K562 (cell line): ENCODE results near the gene ATP6V1F. TPM values are rescaled to one million over a fixed set of nuclear protein-coding genes. Genes with fewer than 3 reads are reported as not detected.

ENCODE experiments used
- CAMTA2 ChIP-seq: fragments of 250-450 bp; sonication (Bioruptor Pico); conservative IDR thresholded peaks from 2 replicates; pipeline ENCODE4 v1.5.1; 2022
- FOXK2 ChIP-seq, 2 experiments: fragments of 450-650 bp; IDR thresholded peaks in 1 of 2; conservative IDR thresholded peaks in 1 of 2; 2 replicates each; pipeline ENCODE4 v1.6.1; 2016; ENCODE audit warnings: low read depth in 2 of 2, mild to moderate bottlenecking in 1 of 2
- ILK ChIP-seq: fragments of 450-650 bp; IDR thresholded peaks from 2 replicates; pipeline ENCODE4 v1.6.1; 2016; ENCODE audit warnings: missing genetic modification characterization, low read depth, mild to moderate bottlenecking, missing compliant biosample characterization, moderate library complexity, borderline replicate concordance
- KAT7 ChIP-seq: sonication (generic); formaldehyde crosslinking; IDR thresholded peaks from 2 replicates; pipeline ENCODE4 v1.8.0; 2022; ENCODE audit warnings: missing genetic modification reagents, mild to moderate bottlenecking, borderline replicate concordance
- KLF6 ChIP-seq: fragments of 250-450 bp; sonication (Bioruptor Pico); IDR thresholded peaks from 2 replicates; pipeline ENCODE4 v1.4.0; 2020; ENCODE audit warnings: mild to moderate bottlenecking, moderate library complexity, borderline replicate concordance
- LCOR ChIP-seq: sonication (generic); formaldehyde crosslinking; IDR thresholded peaks from 2 replicates; pipeline ENCODE4 v1.8.0; 2022; ENCODE audit warnings: mild to moderate bottlenecking, missing genetic modification reagents
- NCOA1 ChIP-seq: fragments of 450-650 bp; IDR thresholded peaks from 2 replicates; pipeline ENCODE4 v1.6.1; 2016; ENCODE audit warnings: low read depth
- NR2F6 ChIP-seq: fragments of 450-650 bp; formaldehyde crosslinking; IDR thresholded peaks from 2 replicates; pipeline ENCODE4 v1.4.0; 2020; ENCODE audit warnings: mild to moderate bottlenecking
- POLR2G ChIP-seq: fragments of 200-400 bp; formaldehyde crosslinking; IDR thresholded peaks from 2 replicates; pipeline ENCODE4 v1.6.1; 2017; ENCODE audit warnings: low read depth, mild to moderate bottlenecking, antibody characterized with exemption, low read length, moderate library complexity
- RBM34 ChIP-seq: fragments of 200-400 bp; formaldehyde crosslinking; IDR thresholded peaks from 2 replicates; pipeline ENCODE4 v1.6.1; 2018; ENCODE audit warnings: low read length, borderline replicate concordance; ENCODE audit not compliant: insufficient read depth
- RBM39 ChIP-seq: fragments of 200-400 bp; formaldehyde crosslinking; optimal IDR thresholded peaks from 2 replicates; pipeline ENCODE3; 2018; ENCODE audit warnings: low read depth, low read length
- SMARCA5 ChIP-seq: fragments of 450-650 bp; IDR thresholded peaks from 2 replicates; pipeline ENCODE4 v1.6.1; 2016
- SNRNP70 ChIP-seq: fragments of 200-400 bp; formaldehyde crosslinking; optimal IDR thresholded peaks from 2 replicates; pipeline ENCODE3; 2017; ENCODE audit warnings: low read depth, low read length
- YY1 ChIP-seq, 3 experiments: IDR thresholded peaks; 2 replicates each; pipeline ENCODE4 v1.6.1; 2011; ENCODE audit warnings: low read length in 2 of 3, mild to moderate bottlenecking in 2 of 3, moderate library complexity in 2 of 3, borderline replicate concordance in 1 of 3, control low read depth in 1 of 3, low read depth in 1 of 3; ENCODE audit not compliant: insufficient read depth in 3 of 3, insufficient replicate concordance in 2 of 3, control insufficient read depth in 1 of 3, insufficient read length in 1 of 3; ENCODE audit errors: extremely low read depth in 1 of 3
- ZC3H11A ChIP-seq: IDR thresholded peaks from 2 replicates; pipeline ENCODE4 v1.6.1; 2012; ENCODE audit warnings: low read depth, low read length, improper control_type of control experiment
- ZKSCAN1 ChIP-seq: fragments of 150-350 bp; IDR thresholded peaks from 2 replicates; pipeline ENCODE4 v1.6.1; 2016; ENCODE audit warnings: low read depth, low read length
- ZNF12 ChIP-seq: sonication (generic); formaldehyde crosslinking; IDR thresholded peaks from 2 replicates; pipeline ENCODE4 v1.4.0; 2020; ENCODE audit warnings: mild to moderate bottlenecking, missing genetic modification reagents
- ZNF133 ChIP-seq: fragments of 250-450 bp; sonication (Bioruptor Pico); IDR thresholded peaks from 2 replicates; pipeline ENCODE4 v1.4.0; 2020; ENCODE audit warnings: mild to moderate bottlenecking
- ZNF445 ChIP-seq: fragments of 250-450 bp; sonication (Bioruptor Pico); IDR thresholded peaks from 2 replicates; pipeline ENCODE4 v1.4.0; 2020; ENCODE audit warnings: low read depth, mild to moderate bottlenecking, moderate library complexity
- polyA plus RNA-seq, 8 experiments: library from polyadenylated mRNA; depleted of rRNA in 4 of 8; stranded (reverse) in 5 of 8; unstranded in 3 of 8; fragments of >200 nt; fragmentation: Nextera tagmentation in 2 of 8; fragmentation: Illumina TruSeq in 1 of 8; extraction: Ambion mirVana in 2 of 8; extraction: Trizol in 1 of 8; gene quantifications; 2 replicates each; pipeline versions ENCODE4 v1.2.1 to v1.2.3, GENCODE V29; 2011 to 2014; ENCODE audit warnings: inconsistent platforms in 1 of 8, missing spikeins in 1 of 8
- total RNA-seq, 7 experiments: library from RNA; depleted of rRNA in 6 of 7; stranded (reverse); fragments of >200 nt in 6 of 7; fragmentation: Illumina TruSeq in 2 of 7; extraction: Trizol in 2 of 7; gene quantifications; 2 replicates each; pipeline versions ENCODE4 v1.2.1 to v1.2.3, GENCODE V29; 2011 to 2021; ENCODE audit warnings: low replicate concordance in 1 of 7
- TF ChIP-seq, protein P1 (sequence below): sonication (generic); formaldehyde crosslinking; IDR thresholded peaks from 2 replicates; pipeline ENCODE4 v1.8.0; 2022; ENCODE audit warnings: mild to moderate bottlenecking, missing genetic modification reagents
- TF ChIP-seq, protein P2 (sequence below): fragments of 450-650 bp; formaldehyde crosslinking; IDR thresholded peaks from 2 replicates; pipeline ENCODE4 v1.4.0; 2022; ENCODE audit warnings: missing genetic modification characterization
- TF ChIP-seq, protein P3 (sequence below): sonication (generic); formaldehyde crosslinking; IDR thresholded peaks from 2 replicates; pipeline ENCODE4 v1.9.0; 2022; ENCODE audit warnings: mild to moderate bottlenecking, missing genetic modification reagents

The ATP6V1F gene
- total and polyA plus RNA-seq, 9 of the 15 experiments (the other 6 are each of a cell fraction or from before 2014, with no cell fraction given) = 206 to 1,123 (median 542) TPM

DNA sequence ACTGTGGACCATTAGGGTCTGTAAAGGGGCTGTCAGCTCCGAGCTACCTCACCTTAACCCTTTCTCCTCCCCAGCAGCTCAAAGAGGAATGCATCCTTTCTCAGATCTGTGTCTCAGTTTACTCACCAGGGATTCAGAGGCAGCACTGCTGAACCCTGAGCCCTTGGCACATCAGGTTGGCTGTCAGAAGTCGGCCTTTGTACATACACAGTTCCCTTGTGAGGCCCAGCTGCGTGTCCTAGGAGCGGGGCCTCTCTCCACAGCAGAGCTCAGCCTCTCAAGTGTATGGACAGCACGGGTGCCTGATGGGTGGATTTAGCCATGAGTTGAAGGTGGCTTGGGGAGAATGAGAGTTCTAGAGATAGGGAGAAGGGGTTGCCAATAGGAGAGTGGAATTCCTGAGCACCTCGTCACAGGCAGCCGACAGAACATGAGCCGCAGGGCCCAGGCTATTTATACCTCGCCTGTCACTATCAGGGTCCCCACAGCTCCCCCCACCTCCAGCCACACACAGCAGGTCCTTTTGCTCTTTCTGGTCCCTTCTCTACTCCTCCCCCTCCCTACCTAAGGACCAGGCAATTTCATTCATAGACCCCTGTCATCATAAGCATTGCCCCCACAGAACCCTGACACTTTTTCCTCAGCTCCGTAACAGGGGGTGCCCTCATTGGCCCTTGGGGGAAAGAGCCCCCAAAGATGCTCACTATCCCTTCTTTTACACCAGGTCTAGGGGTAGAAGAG is 34.5 kb upstream of the ATP6V1F start (continued):
- TF ChIP-seq NR2F6 (CRISPR knock-in tag) = no peak
- no peak for TF ChIP-seq SNRNP70
- TF ChIP-seq ZNF133 = no peak
- TF ChIP-seq LCOR (CRISPR knock-in tag) = 0 out of 2 replicates have a peak, but pooled peaks have one; percentile 66
- TF ChIP-seq ZNF12 (CRISPR knock-in tag) = 0 out of 2 replicates have a peak, but pooled peaks have one; percentile 68
- TF ChIP-seq RBM34 = no peak
- no peak for TF ChIP-seq CAMTA2
- no peak for TF ChIP-seq ILK
- TF ChIP-seq, protein P1, sequence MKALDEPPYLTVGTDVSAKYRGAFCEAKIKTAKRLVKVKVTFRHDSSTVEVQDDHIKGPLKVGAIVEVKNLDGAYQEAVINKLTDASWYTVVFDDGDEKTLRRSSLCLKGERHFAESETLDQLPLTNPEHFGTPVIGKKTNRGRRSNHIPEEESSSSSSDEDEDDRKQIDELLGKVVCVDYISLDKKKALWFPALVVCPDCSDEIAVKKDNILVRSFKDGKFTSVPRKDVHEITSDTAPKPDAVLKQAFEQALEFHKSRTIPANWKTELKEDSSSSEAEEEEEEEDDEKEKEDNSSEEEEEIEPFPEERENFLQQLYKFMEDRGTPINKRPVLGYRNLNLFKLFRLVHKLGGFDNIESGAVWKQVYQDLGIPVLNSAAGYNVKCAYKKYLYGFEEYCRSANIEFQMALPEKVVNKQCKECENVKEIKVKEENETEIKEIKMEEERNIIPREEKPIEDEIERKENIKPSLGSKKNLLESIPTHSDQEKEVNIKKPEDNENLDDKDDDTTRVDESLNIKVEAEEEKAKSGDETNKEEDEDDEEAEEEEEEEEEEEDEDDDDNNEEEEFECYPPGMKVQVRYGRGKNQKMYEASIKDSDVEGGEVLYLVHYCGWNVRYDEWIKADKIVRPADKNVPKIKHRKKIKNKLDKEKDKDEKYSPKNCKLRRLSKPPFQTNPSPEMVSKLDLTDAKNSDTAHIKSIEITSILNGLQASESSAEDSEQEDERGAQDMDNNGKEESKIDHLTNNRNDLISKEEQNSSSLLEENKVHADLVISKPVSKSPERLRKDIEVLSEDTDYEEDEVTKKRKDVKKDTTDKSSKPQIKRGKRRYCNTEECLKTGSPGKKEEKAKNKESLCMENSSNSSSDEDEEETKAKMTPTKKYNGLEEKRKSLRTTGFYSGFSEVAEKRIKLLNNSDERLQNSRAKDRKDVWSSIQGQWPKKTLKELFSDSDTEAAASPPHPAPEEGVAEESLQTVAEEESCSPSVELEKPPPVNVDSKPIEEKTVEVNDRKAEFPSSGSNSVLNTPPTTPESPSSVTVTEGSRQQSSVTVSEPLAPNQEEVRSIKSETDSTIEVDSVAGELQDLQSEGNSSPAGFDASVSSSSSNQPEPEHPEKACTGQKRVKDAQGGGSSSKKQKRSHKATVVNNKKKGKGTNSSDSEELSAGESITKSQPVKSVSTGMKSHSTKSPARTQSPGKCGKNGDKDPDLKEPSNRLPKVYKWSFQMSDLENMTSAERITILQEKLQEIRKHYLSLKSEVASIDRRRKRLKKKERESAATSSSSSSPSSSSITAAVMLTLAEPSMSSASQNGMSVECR (CRISPR knock-in tag) = no peak; the same call in 1 of the 2 replicates
- no peak for TF ChIP-seq KAT7 (CRISPR knock-in tag)
- TF ChIP-seq KLF6 (CRISPR knock-in tag) = no peak
- TF ChIP-seq, protein P2, sequence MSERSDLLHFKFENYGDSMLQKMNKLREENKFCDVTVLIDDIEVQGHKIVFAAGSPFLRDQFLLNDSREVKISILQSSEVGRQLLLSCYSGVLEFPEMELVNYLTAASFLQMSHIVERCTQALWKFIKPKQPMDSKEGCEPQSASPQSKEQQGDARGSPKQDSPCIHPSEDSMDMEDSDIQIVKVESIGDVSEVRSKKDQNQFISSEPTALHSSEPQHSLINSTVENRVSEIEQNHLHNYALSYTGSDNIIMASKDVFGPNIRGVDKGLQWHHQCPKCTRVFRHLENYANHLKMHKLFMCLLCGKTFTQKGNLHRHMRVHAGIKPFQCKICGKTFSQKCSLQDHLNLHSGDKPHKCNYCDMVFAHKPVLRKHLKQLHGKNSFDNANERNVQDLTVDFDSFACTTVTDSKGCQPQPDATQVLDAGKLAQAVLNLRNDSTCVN (CRISPR knock-in tag) = no peak
- no peak for TF ChIP-seq ZC3H11A
- TF ChIP-seq ZKSCAN1 = no peak
- no peak for TF ChIP-seq FOXK2 (conservative IDR thresholded peaks at IDR 0.05 in 1 of 2, IDR thresholded peaks at IDR 0.05 in 1 of 2; ENCODE audit: low read depth in 2 of 2)
- TF ChIP-seq, protein P3, sequence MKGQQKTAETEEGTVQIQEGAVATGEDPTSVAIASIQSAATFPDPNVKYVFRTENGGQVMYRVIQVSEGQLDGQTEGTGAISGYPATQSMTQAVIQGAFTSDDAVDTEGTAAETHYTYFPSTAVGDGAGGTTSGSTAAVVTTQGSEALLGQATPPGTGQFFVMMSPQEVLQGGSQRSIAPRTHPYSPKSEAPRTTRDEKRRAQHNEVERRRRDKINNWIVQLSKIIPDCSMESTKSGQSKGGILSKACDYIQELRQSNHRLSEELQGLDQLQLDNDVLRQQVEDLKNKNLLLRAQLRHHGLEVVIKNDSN (CRISPR knock-in tag) = no peak
- TF ChIP-seq RBM39 = peak; percentile 16
- no peak for TF ChIP-seq POLR2G
- no peak for TF ChIP-seq YY1 (IDR thresholded peaks at IDR 0.05; ENCODE audit: borderline replicate concordance in 1 of 3, control insufficient read depth in 1 of 3, extremely low read depth in 1 of 3, insufficient read depth in 3 of 3, insufficient read length in 1 of 3, insufficient replicate concordance in 2 of 3, low read depth in 1 of 3, low read length in 2 of 3)
- no peak for TF ChIP-seq SMARCA5
- TF ChIP-seq ZNF445 (CRISPR knock-in tag) = no peak
- TF ChIP-seq NCOA1 = no peak
